HG03097 (cell line): ENCODE measurements around the gene CALHM6.

ENCODE experiments used
- ATAC-seq: cut with Tn5 transposase; IDR thresholded peaks from one replicate; pipeline ENCODE4 v1.9.1; 2021; ENCODE audit not compliant: unreplicated experiment, low FRiP score

CALHM6 gene

GRCh38 chr6:116444575-116444974 lies 16.6 kb upstream of the CALHM6 start:
- no peak for ATAC-seq

- no peak for ATAC-seq
Measured at GRCh38 chr6:116445102-116445501, 16.1 kb upstream of the CALHM6 start.

GRCh38 chr6:116446399-116446798 lies 14.8 kb upstream of the CALHM6 start:
- no peak for ATAC-seq

DNA sequence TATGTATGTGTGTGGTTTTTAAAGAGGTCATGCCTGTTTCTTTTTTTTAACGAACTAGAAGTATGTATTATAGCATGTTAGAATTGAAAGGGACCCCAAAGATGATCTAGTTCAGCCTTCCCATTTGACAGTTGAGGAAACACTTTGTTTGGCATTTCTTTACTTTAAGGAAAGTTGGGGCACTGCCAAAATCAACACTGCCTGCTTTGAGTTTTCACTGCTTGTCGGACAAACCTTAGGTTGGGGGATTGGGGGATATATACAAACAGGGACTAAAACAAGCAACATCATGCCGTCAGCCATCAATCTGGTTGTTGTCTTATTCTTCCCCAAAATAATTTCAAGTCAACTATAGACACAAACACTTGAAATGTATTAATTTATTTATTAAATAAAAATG lies 14.1 kb upstream of the CALHM6 start:
- no peak for ATAC-seq

DNA sequence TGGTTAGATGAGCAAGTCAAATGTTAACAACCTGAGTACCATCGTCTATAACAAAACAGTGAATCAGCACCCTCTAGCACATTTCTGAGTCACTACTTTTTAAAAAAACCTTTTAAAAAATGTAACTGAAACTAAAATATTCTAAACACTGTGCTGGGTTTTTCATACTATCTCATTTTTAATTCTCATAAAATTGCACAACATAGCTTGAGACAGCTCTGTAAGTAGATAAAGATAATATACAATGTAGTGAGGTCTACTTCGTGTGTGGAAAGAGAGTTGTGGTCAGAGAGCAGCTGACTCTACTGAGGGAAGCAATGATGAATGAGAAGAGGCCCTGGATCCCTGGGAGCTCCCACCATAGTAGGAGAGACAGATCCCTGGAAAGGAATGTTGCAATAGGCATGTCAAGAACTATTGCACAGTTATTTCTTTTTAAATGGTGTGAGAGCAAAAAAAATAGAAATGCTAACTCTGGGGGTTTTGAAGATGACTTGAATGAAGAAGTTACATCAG lies 13.6 kb upstream of the CALHM6 start:
- ATAC-seq, result no peak

DNA sequence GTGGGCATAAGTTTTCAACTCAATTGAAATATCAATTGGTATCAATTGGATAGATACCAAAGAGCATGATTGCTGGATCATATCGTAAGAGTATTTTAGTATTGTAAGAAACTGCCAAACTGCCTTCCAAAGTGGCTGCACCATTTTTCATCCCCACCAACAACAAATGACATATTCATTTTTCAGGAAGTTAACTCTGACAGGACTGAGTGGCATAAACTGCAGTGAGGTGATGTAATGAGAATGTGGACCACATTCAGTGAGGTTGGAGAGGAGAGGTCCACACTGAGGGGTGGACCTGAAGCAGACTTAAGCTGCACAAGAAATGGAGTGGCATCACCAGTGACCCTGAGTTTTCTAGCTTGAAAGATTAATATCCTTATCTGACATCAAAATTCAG lies 11.6 kb upstream of the CALHM6 start:
- no peak for ATAC-seq

DNA sequence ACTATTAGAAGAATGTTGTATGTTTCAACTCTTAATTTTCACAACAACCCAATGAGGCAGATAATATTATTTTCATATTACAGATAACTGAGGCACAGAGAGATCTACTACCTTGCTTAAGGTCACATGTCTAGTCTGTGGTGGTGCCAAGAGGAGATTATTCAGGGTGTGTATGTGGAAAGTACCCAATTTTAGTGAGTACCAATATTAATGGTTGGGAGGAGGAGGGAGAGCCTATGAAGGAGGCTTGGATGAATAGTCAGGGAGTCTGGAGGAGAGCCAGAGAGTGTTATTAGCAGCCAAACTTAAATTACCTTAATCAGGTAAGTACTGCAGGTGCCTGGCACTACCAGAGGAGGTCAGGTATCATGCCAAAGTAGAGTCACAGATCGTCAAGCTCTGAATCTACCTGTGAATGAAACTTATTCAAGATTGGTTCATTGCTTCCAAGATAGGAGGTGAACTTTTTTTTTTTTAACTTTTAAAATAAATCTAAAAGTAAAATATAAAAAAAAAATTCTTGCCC lies 10.9 kb upstream of the CALHM6 start:
- no peak for ATAC-seq

GRCh38 chr6:116450769-116451740 lies 10.1 kb upstream of the CALHM6 start:
- ATAC-seq, result peak; percentile 69

DNA sequence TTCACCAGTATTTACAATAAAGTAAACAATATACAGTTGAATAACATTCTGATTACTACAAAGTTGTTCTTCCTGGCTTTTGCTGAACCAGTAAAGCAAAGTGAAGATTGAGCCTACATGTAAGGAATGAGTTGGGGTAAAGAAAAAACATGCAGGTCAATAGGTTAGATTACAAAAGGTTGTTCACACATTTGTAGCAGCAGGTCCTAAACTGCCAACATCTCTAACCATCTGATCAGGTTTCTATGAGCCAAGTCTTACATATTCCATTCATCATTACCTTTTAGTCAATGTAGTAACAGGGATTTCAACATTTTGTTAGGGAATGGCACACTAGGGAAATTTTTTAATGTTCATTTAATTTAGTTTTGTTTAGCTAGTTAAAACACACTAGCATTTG lies 9.3 kb upstream of the CALHM6 start:
- no peak for ATAC-seq

GRCh38 chr6:116452531-116452930 lies 8.6 kb upstream of the CALHM6 start:
- no peak for ATAC-seq

GRCh38 chr6:116456106-116456505 lies 5.1 kb upstream of the CALHM6 start:
- ATAC-seq, result no peak

- ATAC-seq, result no peak
Measured at GRCh38 chr6:116456927-116457326, 4.2 kb upstream of the CALHM6 start.

GRCh38 chr6:116458264-116458663 lies 2.9 kb upstream of the CALHM6 start:
- ATAC-seq, result no peak

GRCh38 chr6:116459927-116460326 lies 1.2 kb upstream of the CALHM6 start:
- no peak for ATAC-seq

- ATAC-seq, result peak; percentile 72
Measured at GRCh38 chr6:116461932-116462885, 1.0 kb downstream of the CALHM6 start.

- ATAC-seq, result no peak
Measured at GRCh38 chr6:116463301-116463700, 2.1 kb downstream of the CALHM6 start.

DNA sequence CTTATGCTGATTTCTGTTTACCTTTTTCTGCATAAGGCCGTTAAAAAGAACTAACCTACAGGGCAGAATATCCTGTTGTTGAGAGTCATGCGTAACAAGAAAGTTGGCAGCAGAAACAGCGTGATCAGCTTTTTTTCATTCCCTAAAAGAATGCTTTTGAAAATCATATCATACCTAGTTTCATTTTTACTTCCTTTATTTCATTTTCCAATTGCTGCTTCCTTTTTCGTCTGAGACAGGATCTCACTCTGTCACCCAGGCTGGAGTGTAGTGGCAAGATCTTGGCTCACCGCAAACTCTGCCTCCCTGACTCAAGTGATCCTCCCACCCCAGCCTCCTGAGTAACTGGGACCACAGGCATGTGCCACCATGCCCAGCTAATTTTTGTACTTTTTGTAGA lies 4.1 kb downstream of the CALHM6 start:
- ATAC-seq, result no peak

GRCh38 chr6:116467096-116467495 lies 5.9 kb downstream of the CALHM6 start:
- ATAC-seq, result no peak

- ATAC-seq, result no peak
Measured at GRCh38 chr6:116467514-116467913, 6.3 kb downstream of the CALHM6 start.

DNA sequence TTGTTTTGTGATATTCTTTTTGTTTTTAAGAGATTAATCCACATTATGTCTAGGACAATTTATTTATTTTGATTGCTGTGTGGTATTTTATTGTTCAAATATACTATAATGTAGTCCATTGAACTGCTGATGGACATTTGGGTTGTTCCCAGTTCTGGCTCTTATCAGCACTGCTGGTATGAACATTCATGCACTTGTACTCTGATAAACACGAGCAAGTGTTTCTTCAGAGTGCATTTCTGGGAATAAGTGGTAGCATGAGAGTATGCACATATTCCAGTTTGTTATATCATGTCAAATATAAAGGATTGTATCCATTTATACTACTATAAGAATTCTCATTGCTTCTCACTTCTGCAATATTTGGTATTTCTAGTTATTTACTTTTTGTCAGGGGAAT lies 7.1 kb downstream of the CALHM6 start:
- no peak for ATAC-seq

GRCh38 chr6:116471531-116471930 lies 10.4 kb downstream of the CALHM6 start:
- no peak for ATAC-seq
